Natural killer cell (primary cell): ENCODE data around the gene HTD2. TPM values are rescaled to one million over a fixed set of nuclear protein-coding genes. Genes with fewer than 3 reads are reported as not detected.

ENCODE experiments used
- ATAC-seq, 3 donors: fragments of 150-1000 bp in 2 of 3; fragments of 200-7000 bp in 1 of 3; cut with Tn5 transposase; 1 replicate in 1 of 3; 2 replicates in 2 of 3; pipeline ENCODE4 v1.10.0; 2021; ENCODE audit warnings: mild to moderate bottlenecking in 2 of 3, moderate library complexity in 2 of 3
- DNase-seq, 2 donors: peaks; one replicate each; pipeline versions ENCODE4 v3.0.0 to v3.0.0-alpha.2; 2013 to 2021; ENCODE audit warnings: mixed read lengths in 1 of 2
- H3K27ac ChIP-seq: one replicate; pipeline ENCODE4 v1.5.1; 2013; ENCODE audit warnings: mild to moderate bottlenecking, low read length
- H3K27me3 ChIP-seq: one replicate; pipeline ENCODE4 v1.6.1; 2013; ENCODE audit warnings: low read length; ENCODE audit not compliant: control insufficient read depth, insufficient read depth
- H3K36me3 ChIP-seq: one replicate; pipeline ENCODE4 v1.6.1; 2013; ENCODE audit warnings: low read length; ENCODE audit not compliant: control insufficient read depth, insufficient read depth
- H3K4me1 ChIP-seq: one replicate; pipeline ENCODE4 v1.6.1; 2013; ENCODE audit warnings: low read length; ENCODE audit not compliant: control insufficient read depth, insufficient read depth
- H3K4me3 ChIP-seq: one replicate; pipeline ENCODE4 v1.5.1; 2013; ENCODE audit warnings: low read length
- H3K9me3 ChIP-seq: one replicate; pipeline ENCODE4 v1.6.1; 2013; ENCODE audit warnings: low read length; ENCODE audit not compliant: control insufficient read depth, insufficient read depth
- H3K27ac Mint-ChIP-seq, 2 donors: one replicate each; pipeline ENCODE4 v1.8.0; 2022; ENCODE audit warnings: mild to moderate bottlenecking in 2 of 2, mixed read lengths in 2 of 2, moderate library complexity in 1 of 2
- H3K27me3 Mint-ChIP-seq, 2 donors: one replicate each; pipeline ENCODE4 v1.8.0; 2022; ENCODE audit warnings: low read depth in 2 of 2, mixed read lengths in 2 of 2
- H3K36me3 Mint-ChIP-seq: one replicate; pipeline ENCODE4 v1.8.0; 2022; ENCODE audit warnings: mixed read lengths
- H3K4me1 Mint-ChIP-seq, 2 donors: one replicate each; pipeline ENCODE4 v1.8.0; 2022; ENCODE audit warnings: mixed read lengths in 2 of 2
- H3K4me3 Mint-ChIP-seq: one replicate; pipeline ENCODE4 v1.8.0; 2022; ENCODE audit warnings: mild to moderate bottlenecking, moderate library complexity, mixed read lengths
- H3K9me3 Mint-ChIP-seq, 2 donors: one replicate each; pipeline ENCODE4 v1.8.0; 2022; ENCODE audit warnings: mixed read lengths in 2 of 2
- WGBS: methylation state at CpG from one replicate; pipeline ENCODE4 v1.1.7; 2013; ENCODE audit warnings: missing lambda C conversion rate; ENCODE audit not compliant: insufficient coverage; 5-methylcytosine and 5-hydroxymethylcytosine counted together
- intact Hi-C: fragments of 100-400 bp; cut with micrococcal nuclease; formaldehyde crosslinking; loops from one replicate; pipeline ENCODE4 v1.14.2; 2022
- total RNA-seq, 4 donors: library from RNA; stranded (reverse); fragments of 120-200 nt in 1 of 4; gene quantifications; one replicate each; pipeline versions ENCODE4 v1.2.3 to v1.2.4, GENCODE V29; 2013 to 2022
- TF ChIP-seq, protein P1 (sequence below): fragments of 200-600 bp; IDR thresholded peaks from one replicate; pipeline ENCODE4 v1.8.0; 2022; ENCODE audit warnings: antibody characterized with exemption

Gene HTD2
- total RNA-seq, 3 donors from 2014 or later (not counting 1 experiment from before 2014, with no cell fraction given): 3.3 to 5.5 (median 3.7) TPM

GRCh38 chr3:58366699-58367098 lies 60.4 kb downstream of the HTD2 start:
- H3K4me1 ChIP-seq: no peaks in the 10 kb centered on the region
- Mint-ChIP-seq H3K36me3 (no peaks in the 10 kb centered on the region), H3K27ac (peak overlapping the region; percentile 4 to 8), H3K4me1 (peaks cover 22 to 38% of the 10 kb centered on the region in 2 donors), H3K9me3 (no peaks in the 10 kb centered on the region), H3K4me3 (no peak overlapping the region), H3K27me3 (no peaks in the 10 kb centered on the region)
- intact Hi-C loops: no loop called here
- no peak for ATAC-seq
- H3K36me3 ChIP-seq: peaks cover 9% of the 10 kb centered on the region
- 40% methylated on average over 1 of the region's 1 CpG for WGBS
- H3K9me3 ChIP-seq: no peaks in the 10 kb centered on the region
- TF ChIP-seq, protein P1, sequence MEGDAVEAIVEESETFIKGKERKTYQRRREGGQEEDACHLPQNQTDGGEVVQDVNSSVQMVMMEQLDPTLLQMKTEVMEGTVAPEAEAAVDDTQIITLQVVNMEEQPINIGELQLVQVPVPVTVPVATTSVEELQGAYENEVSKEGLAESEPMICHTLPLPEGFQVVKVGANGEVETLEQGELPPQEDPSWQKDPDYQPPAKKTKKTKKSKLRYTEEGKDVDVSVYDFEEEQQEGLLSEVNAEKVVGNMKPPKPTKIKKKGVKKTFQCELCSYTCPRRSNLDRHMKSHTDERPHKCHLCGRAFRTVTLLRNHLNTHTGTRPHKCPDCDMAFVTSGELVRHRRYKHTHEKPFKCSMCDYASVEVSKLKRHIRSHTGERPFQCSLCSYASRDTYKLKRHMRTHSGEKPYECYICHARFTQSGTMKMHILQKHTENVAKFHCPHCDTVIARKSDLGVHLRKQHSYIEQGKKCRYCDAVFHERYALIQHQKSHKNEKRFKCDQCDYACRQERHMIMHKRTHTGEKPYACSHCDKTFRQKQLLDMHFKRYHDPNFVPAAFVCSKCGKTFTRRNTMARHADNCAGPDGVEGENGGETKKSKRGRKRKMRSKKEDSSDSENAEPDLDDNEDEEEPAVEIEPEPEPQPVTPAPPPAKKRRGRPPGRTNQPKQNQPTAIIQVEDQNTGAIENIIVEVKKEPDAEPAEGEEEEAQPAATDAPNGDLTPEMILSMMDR: no peak
- no peaks in the 10 kb centered on the region for H3K27me3 ChIP-seq
- no peak overlapping the region for H3K27ac ChIP-seq
- DNase-seq: no peak
- H3K4me3 ChIP-seq: no peak overlapping the region

DNA sequence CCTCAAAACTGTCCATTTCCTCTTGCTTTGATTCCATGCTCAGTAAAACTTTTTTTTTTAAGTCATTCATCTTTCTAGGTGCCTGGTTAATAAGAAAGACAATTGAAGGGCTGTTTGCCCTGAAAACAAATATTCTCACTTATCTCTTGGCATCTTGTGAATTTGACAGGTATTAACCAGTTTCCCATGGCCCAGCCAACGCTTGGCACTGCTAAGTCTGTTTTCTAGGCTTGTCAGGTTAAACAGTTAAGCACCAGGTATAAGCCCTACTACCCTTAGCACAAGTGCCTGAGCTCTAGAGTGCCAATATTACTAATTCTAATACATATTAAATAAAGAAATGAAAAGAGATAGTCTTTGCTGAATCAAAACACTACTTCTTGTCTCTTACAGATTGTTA lies 62.7 kb downstream of the HTD2 start:
- H3K27ac ChIP-seq: no peak overlapping the region
- WGBS: 100% methylated on average over 1 of the region's 1 CpG
- peaks cover 20 to 25% of the 10 kb centered on the region in 2 donors for H3K4me1 Mint-ChIP-seq
- ATAC-seq (no peak), DNase-seq (no peak)
- no peaks in the 10 kb centered on the region for H3K36me3 Mint-ChIP-seq
- H3K27ac Mint-ChIP-seq: no peak overlapping the region
- H3K9me3 Mint-ChIP-seq: no peaks in the 10 kb centered on the region
- no peak overlapping the region for H3K4me3 ChIP-seq
- H3K4me1 ChIP-seq: no peaks in the 10 kb centered on the region
- intact Hi-C loops: no loop called here
- no peaks in the 10 kb centered on the region for H3K27me3 ChIP-seq
- no peak overlapping the region for H3K4me3 Mint-ChIP-seq
- H3K9me3 ChIP-seq: no peaks in the 10 kb centered on the region
- H3K27me3 Mint-ChIP-seq: no peaks in the 10 kb centered on the region
- peaks cover 9% of the 10 kb centered on the region for H3K36me3 ChIP-seq
- TF ChIP-seq, protein P1: no peak

Other genes with a start within 250 kb of the HTD2 start
- gene DNASE1L3, start 95.5 kb upstream of the HTD2 start, total RNA-seq: 1 to 10 TPM in 1 of 3 donors, not detected in 2; 1.3 TPM
- 10 to 100 TPM in 1 of 3 donors, 1 to 10 TPM in 2; 5.0 to 10.6 (median 9.3) TPM for gene ABHD6, start 68.7 kb upstream of the HTD2 start, total RNA-seq
- 10 to 100 TPM; 13.1 to 18.8 (median 17.0) TPM for gene RPP14, start 275 bp upstream of the HTD2 start, total RNA-seq
- 10 to 100 TPM; 42.1 to 53.8 (median 48.9) TPM for gene PXK, start 26.4 kb downstream of the HTD2 start, total RNA-seq
- gene PDHB, start 127.3 kb downstream of the HTD2 start, total RNA-seq: 10 to 100 TPM; 33.7 to 52.4 (median 39.9) TPM
- 10 to 100 TPM in 1 of 3 donors, 1 to 10 TPM in 2; 4.5 to 12.9 (median 7.5) TPM for gene KCTD6, start 185.6 kb downstream of the HTD2 start, total RNA-seq
- not detected for gene ACOX2, start 230.7 kb downstream of the HTD2 start, total RNA-seq